ENCODE measurements around the gene ERBB3.

ERBB3 gene

GRCh38 chr12:56082967-56083366 is 3.0 kb downstream of the ERBB3 start:
- Mint-ChIP-seq H3K4me1 (peaks cover 13% of the 10 kb centered on the region), H3K27ac (ENCODE audit: low read depth) (no peak overlapping the region), H3K36me3 (ENCODE audit: insufficient read depth) (peaks cover 8% of the 10 kb centered on the region), H3K9me3 (no peaks in the 10 kb centered on the region), H3K27me3 (peaks cover 26% of the 10 kb centered on the region), H3K4me3 (no peak overlapping the region)
- ATAC-seq (replicated peaks; ENCODE audit: extremely low read depth, poor library complexity, severe bottlenecking) (no peak), DNase-seq (ENCODE audit: low spot score in 2 of 2) (no peak)

GRCh38 chr12:56084958-56085543 is 5.1 kb downstream of the ERBB3 start:
- ATAC-seq (replicated peaks; ENCODE audit: extremely low read depth, poor library complexity, severe bottlenecking) (no peak), DNase-seq (ENCODE audit: low spot score in 2 of 2) (no peak)
- Mint-ChIP-seq H3K9me3 (no peaks in the 10 kb centered on the region), H3K36me3 (ENCODE audit: insufficient read depth) (peaks cover 4% of the 10 kb centered on the region), H3K4me3 (no peak overlapping the region), H3K27me3 (peaks cover 26% of the 10 kb centered on the region), H3K4me1 (peaks cover 9% of the 10 kb centered on the region), H3K27ac (ENCODE audit: low read depth) (no peak overlapping the region)

DNA sequence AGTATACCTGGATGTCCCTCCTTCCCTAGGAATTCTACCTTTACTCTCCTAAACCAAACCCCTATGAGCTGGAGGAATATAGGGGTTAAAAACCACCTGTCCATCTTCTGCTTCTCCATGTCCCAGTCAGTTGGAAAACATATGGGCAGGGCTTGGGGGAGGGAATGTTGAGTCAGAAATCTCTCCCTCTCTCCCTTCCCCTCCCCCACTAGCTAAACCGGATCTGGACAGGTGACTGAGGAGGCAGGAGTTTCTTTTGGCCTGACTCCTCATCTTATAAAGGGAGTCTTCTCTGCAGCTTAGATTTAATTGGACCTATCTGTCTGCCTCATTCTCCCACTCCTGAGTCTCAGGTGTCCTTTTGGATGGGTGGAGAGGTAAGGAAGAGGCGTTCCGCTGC is 6.1 kb downstream of the ERBB3 start:
- Mint-ChIP-seq H3K36me3 (ENCODE audit: insufficient read depth) (peaks cover 2% of the 10 kb centered on the region), H3K27ac (ENCODE audit: low read depth) (no peak overlapping the region), H3K9me3 (no peaks in the 10 kb centered on the region), H3K27me3 (peaks cover 22% of the 10 kb centered on the region), H3K4me1 (peaks cover 1% of the 10 kb centered on the region), H3K4me3 (no peak overlapping the region)
- ATAC-seq (replicated peaks; ENCODE audit: extremely low read depth, poor library complexity, severe bottlenecking), result no peak
- DNase-seq (ENCODE audit: low spot score in 2 of 2), result no peak

DNA sequence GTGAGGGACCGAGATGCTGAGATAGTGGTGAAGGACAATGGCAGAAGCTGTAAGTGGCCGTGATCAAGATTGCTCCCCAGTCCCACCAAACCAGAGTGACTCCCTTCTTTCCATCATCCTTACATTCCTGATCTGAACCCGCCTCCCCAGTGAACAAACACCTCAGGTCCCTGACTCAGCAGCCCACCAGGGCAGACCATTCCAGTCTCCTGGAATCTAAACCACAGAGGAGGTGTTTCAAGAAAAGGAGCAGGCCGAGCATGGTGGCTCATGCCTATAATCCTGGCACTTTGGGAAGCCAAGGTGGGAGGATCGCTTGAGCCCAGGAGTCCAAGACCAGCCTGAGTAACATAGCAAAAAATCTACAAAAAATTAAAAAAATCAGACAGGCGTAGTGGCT is 6.6 kb downstream of the ERBB3 start:
- DNase-seq (ENCODE audit: low spot score in 2 of 2) (no peak), ATAC-seq (replicated peaks; ENCODE audit: extremely low read depth, poor library complexity, severe bottlenecking) (no peak)
- Mint-ChIP-seq H3K27ac (ENCODE audit: low read depth) (no peak overlapping the region), H3K36me3 (ENCODE audit: insufficient read depth) (peaks cover 2% of the 10 kb centered on the region), H3K27me3 (peaks cover 17% of the 10 kb centered on the region), H3K4me3 (no peak overlapping the region), H3K4me1 (no peaks in the 10 kb centered on the region), H3K9me3 (no peaks in the 10 kb centered on the region)

- no peaks in the 10 kb centered on the region for H3K4me1 Mint-ChIP-seq
- no peaks in the 10 kb centered on the region for H3K9me3 Mint-ChIP-seq
- H3K27me3 Mint-ChIP-seq, result peaks cover 11% of the 10 kb centered on the region
- DNase-seq (ENCODE audit: low spot score in 2 of 2), result no peak
- ATAC-seq (replicated peaks; ENCODE audit: extremely low read depth, poor library complexity, severe bottlenecking), result no peak
- no peak overlapping the region for H3K4me3 Mint-ChIP-seq
- H3K36me3 Mint-ChIP-seq (ENCODE audit: insufficient read depth), result peaks cover 2% of the 10 kb centered on the region
- H3K27ac Mint-ChIP-seq (ENCODE audit: low read depth), result no peak overlapping the region
Measured at GRCh38 chr12:56087220-56087619, 7.3 kb downstream of the ERBB3 start.

GRCh38 chr12:56097738-56098137 is 17.8 kb downstream of the ERBB3 start:
- Mint-ChIP-seq H3K36me3 (ENCODE audit: insufficient read depth) (peaks cover 2% of the 10 kb centered on the region), H3K9me3 (no peaks in the 10 kb centered on the region), H3K27ac (ENCODE audit: low read depth) (no peak overlapping the region), H3K27me3 (peaks cover 10% of the 10 kb centered on the region), H3K4me1 (peaks cover 24% of the 10 kb centered on the region), H3K4me3 (no peak overlapping the region)
- no peak for DNase-seq (ENCODE audit: low spot score in 2 of 2)
- no peak for ATAC-seq (replicated peaks; ENCODE audit: extremely low read depth, poor library complexity, severe bottlenecking)

- H3K4me1 Mint-ChIP-seq, result peaks cover 33% of the 10 kb centered on the region
Measured at GRCh38 chr12:56098592-56098991, 18.6 kb downstream of the ERBB3 start.

DNA sequence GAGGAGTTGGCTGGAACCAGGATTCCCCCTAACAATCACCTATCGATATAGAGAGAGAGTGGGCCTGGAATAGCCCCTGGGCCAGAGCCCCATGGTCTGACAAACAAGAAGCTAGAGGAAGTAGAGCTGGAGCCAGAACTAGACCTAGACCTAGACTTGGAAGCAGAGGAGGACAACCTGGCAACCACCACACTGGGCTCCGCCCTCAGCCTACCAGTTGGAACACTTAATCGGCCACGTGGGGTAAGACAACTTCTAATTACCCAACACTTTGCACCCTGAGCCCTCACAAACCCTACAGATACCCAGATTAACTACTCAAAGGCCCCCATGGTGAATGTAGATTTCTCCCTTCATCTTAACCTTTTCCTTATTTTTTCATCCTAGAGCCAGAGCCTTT is 19.8 kb downstream of the ERBB3 start:
- peak overlapping the region; percentile 25 for H3K27ac Mint-ChIP-seq (ENCODE audit: low read depth)
- no peak for DNase-seq (ENCODE audit: low spot score in 2 of 2)
- no peak overlapping the region for H3K4me3 Mint-ChIP-seq

More at GRCh38 chr12:56098592-56098991, 18.6 kb downstream of the ERBB3 start:
- ATAC-seq (replicated peaks; ENCODE audit: extremely low read depth, poor library complexity, severe bottlenecking), result no peak
- Mint-ChIP-seq H3K36me3 (ENCODE audit: insufficient read depth) (peaks cover 8% of the 10 kb centered on the region), H3K4me3 (no peak overlapping the region), H3K9me3 (no peaks in the 10 kb centered on the region), H3K27ac (ENCODE audit: low read depth) (no peak overlapping the region), H3K27me3 (peaks cover 2% of the 10 kb centered on the region)
- DNase-seq (ENCODE audit: low spot score in 2 of 2), result no peak

DNA sequence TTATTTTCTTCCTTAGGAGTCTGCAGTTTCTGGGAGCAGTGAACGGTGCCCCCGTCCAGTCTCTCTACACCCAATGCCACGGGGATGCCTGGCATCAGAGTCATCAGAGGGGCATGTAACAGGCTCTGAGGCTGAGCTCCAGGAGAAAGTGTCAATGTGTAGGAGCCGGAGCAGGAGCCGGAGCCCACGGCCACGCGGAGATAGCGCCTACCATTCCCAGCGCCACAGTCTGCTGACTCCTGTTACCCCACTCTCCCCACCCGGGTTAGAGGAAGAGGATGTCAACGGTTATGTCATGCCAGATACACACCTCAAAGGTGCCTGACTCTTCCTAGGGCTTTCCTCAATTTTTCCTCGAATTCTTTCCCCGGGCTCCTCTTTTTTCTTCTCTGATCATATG is 21.1 kb downstream of the ERBB3 start:
- H3K4me1 Mint-ChIP-seq, result peaks cover 57% of the 10 kb centered on the region
- DNase-seq (ENCODE audit: low spot score in 2 of 2), result no peak
- no peaks in the 10 kb centered on the region for H3K9me3 Mint-ChIP-seq
- no peak for ATAC-seq (replicated peaks; ENCODE audit: extremely low read depth, poor library complexity, severe bottlenecking)
- peak overlapping the region; percentile 98 for H3K27ac Mint-ChIP-seq (ENCODE audit: low read depth)
- no peaks in the 10 kb centered on the region for H3K27me3 Mint-ChIP-seq
- H3K4me3 Mint-ChIP-seq, result no peak overlapping the region
- peaks cover 17% of the 10 kb centered on the region for H3K36me3 Mint-ChIP-seq (ENCODE audit: insufficient read depth)

More for the DNA sequence above, 19.8 kb downstream of the ERBB3 start:
- Mint-ChIP-seq H3K4me1 (peaks cover 45% of the 10 kb centered on the region), H3K9me3 (no peaks in the 10 kb centered on the region), H3K36me3 (ENCODE audit: insufficient read depth) (peaks cover 14% of the 10 kb centered on the region), H3K27me3 (no peaks in the 10 kb centered on the region)
- ATAC-seq (replicated peaks; ENCODE audit: extremely low read depth, poor library complexity, severe bottlenecking), result no peak

- DNase-seq (ENCODE audit: low spot score in 2 of 2) (no peak), ATAC-seq (replicated peaks; ENCODE audit: extremely low read depth, poor library complexity, severe bottlenecking) (no peak)
- peak overlapping the region; percentile 98 for H3K27ac Mint-ChIP-seq (ENCODE audit: low read depth)
- peaks cover 31% of the 10 kb centered on the region for H3K36me3 Mint-ChIP-seq (ENCODE audit: insufficient read depth)
- no peaks in the 10 kb centered on the region for H3K27me3 Mint-ChIP-seq
- H3K9me3 Mint-ChIP-seq, result no peaks in the 10 kb centered on the region
- H3K4me3 Mint-ChIP-seq, result peak overlapping the region; percentile 99
- H3K4me1 Mint-ChIP-seq, result peaks cover 65% of the 10 kb centered on the region
Measured at GRCh38 chr12:56102683-56103065, 22.7 kb downstream of the ERBB3 start.

DNA sequence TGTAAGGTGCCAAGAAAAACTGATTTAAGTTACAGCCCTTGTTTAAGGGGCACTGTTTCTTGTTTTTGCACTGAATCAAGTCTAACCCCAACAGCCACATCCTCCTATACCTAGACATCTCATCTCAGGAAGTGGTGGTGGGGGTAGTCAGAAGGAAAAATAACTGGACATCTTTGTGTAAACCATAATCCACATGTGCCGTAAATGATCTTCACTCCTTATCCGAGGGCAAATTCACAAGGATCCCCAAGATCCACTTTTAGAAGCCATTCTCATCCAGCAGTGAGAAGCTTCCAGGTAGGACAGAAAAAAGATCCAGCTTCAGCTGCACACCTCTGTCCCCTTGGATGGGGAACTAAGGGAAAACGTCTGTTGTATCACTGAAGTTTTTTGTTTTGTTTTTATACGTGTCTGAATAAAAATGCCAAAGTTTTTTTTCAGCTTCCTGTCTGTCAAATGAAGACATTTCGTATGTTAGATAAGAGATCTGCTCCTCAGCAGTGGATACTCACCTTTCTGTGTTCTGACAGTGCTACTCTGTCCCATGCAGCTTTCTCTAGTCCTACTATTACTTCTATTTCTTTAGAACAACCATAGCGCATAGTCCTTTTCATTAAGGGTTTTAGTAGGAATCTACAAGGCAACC is 23.2 kb downstream of the ERBB3 start:
- peaks cover 65% of the 10 kb centered on the region for H3K4me1 Mint-ChIP-seq

DNA sequence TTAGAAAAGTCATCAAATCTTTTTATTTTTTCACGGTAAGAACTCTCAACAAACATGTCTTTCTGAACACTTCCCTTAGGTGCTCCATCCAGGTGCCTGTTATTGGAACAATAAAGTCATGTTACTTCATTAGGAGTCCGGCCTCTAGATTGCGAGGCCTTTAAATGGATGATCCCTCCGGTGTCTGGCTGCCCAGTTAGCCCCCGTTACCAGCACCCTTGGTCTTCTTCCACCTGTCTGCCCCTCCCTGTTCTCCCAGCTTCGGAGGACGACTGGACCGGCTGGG is 23.8 kb downstream of the ERBB3 start:
- peaks cover 40% of the 10 kb centered on the region for H3K36me3 Mint-ChIP-seq (ENCODE audit: insufficient read depth)
- H3K27me3 Mint-ChIP-seq, result no peaks in the 10 kb centered on the region
- H3K27ac Mint-ChIP-seq (ENCODE audit: low read depth), result peak overlapping the region; percentile 98
- H3K4me3 Mint-ChIP-seq, result peak overlapping the region; percentile 99
- no peak for DNase-seq (ENCODE audit: low spot score in 2 of 2)
- H3K4me1 Mint-ChIP-seq, result peaks cover 65% of the 10 kb centered on the region
- ATAC-seq (replicated peaks; ENCODE audit: extremely low read depth, poor library complexity, severe bottlenecking), result peak; percentile 8
- no peaks in the 10 kb centered on the region for H3K9me3 Mint-ChIP-seq

More for the DNA sequence above, 23.2 kb downstream of the ERBB3 start:
- peak overlapping the region; percentile 99 for H3K4me3 Mint-ChIP-seq
- DNase-seq (ENCODE audit: low spot score in 2 of 2) (peak in 1 of 2 donors; percentile 25), ATAC-seq (replicated peaks; ENCODE audit: extremely low read depth, poor library complexity, severe bottlenecking) (peak; percentile 48)
- peaks cover 36% of the 10 kb centered on the region for H3K36me3 Mint-ChIP-seq (ENCODE audit: insufficient read depth)
- H3K9me3 Mint-ChIP-seq, result no peaks in the 10 kb centered on the region
- H3K27me3 Mint-ChIP-seq, result no peaks in the 10 kb centered on the region
- peak overlapping the region; percentile 98 for H3K27ac Mint-ChIP-seq (ENCODE audit: low read depth)

DNA sequence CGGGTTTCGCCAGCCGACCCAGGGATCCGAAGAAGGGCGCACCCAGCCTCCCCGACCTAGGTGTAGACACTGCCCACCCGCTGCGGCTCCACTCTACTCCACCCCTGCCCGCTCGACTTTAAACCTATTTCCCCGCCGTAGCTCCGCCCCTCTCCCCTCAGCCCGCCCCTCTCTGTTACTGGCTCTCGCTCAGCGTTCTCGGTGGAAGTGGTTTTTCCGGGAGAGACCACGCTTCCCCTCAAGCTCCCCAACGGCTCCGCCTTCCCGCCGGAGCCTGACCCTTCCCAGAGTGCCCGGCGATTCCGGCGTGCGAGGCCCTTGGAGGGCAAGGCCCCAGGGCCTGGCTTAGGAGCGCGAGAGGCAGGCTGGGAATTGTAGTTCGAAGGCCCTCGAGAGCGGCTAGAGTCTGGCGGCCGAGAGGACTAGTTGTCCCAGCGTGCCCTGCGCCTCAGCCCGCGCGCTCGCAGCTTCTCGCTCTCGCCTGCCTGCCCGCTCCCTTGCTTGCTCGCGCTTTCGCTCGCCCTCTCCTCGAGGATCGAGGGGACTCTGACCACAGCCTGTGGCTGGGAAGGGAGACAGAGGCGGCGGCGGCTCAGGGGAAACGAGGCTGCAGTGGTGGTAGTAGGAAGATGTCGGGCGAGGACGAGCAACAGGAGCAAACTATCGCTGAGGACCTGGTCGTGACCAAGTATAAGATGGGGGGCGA is 24.3 kb downstream of the ERBB3 start, which contains the start of gene PA2G4:
PA2G4 (plus strand) TSS at position 451 of the 706 bp plus-strand sequence; CDS start at position 630, 179 bp downstream.
- H3K27me3 Mint-ChIP-seq, result no peaks in the 10 kb centered on the region
- ATAC-seq (replicated peaks; ENCODE audit: extremely low read depth, poor library complexity, severe bottlenecking), result peak; percentile 85
- no peaks in the 10 kb centered on the region for H3K9me3 Mint-ChIP-seq
- peak within 1 kb of the TSS; percentile 98 for H3K27ac Mint-ChIP-seq (ENCODE audit: low read depth)
- H3K36me3 Mint-ChIP-seq (ENCODE audit: insufficient read depth), result peaks cover 41% of the 10 kb centered on the region
- peak; percentile 90 to 92 for DNase-seq (ENCODE audit: low spot score in 2 of 2)
- peak within 1 kb of the TSS; percentile 99 for H3K4me3 Mint-ChIP-seq
- H3K4me1 Mint-ChIP-seq, result peaks cover 65% of the 10 kb centered on the region

Data from central memory CD8-positive, alpha-beta T cell (primary cell).